ENCODE results near the gene SMPD4.
A peak's percentile ranks its signal among the peaks of the same experiment; 100 is the strongest.
"Not testable (repeated sequence)": the region's sequence is repeated elsewhere in the genome, so short reads cannot be mapped to it uniquely, and the experiment has no call there.

Gene SMPD4

GRCh38 chr2:130185896-130186295, 4.5 kb upstream of the SMPD4 start:
- DNase-seq, result no peak

- no peak for DNase-seq
These were observed 4.0 kb upstream of the SMPD4 start for GRCh38 chr2:130185436-130185835.

GRCh38 chr2:130183512-130184373, 2.3 kb upstream of the SMPD4 start:
- DNase-seq, result no peak

GRCh38 chr2:130182826-130183511, 1.6 kb upstream of the SMPD4 start:
- not testable (repeated sequence) for DNase-seq

- DNase-seq, result peak; percentile 60
These were observed 679 bp upstream of the SMPD4 start, which contains the start of gene MZT2B for GRCh38 chr2:130181880-130182682. TSS of gene MZT2B (plus strand) at chr2:130182262. CDS start at chr2:130182283, 21 bp downstream.

- DNase-seq, result not testable (repeated sequence)
These were observed 738 bp downstream of the SMPD4 start for GRCh38 chr2:130180404-130181324.

GRCh38 chr2:130174866-130175265, 6.5 kb downstream of the SMPD4 start:
- DNase-seq, result not testable (repeated sequence)

- no peak for DNase-seq
These were observed 11.5 kb downstream of the SMPD4 start for GRCh38 chr2:130169896-130170295.

GRCh38 chr2:130169163-130169562, 12.2 kb downstream of the SMPD4 start:
- not testable (repeated sequence) for DNase-seq

GRCh38 chr2:130166611-130167010, 14.8 kb downstream of the SMPD4 start:
- DNase-seq, result not testable (repeated sequence)

- no peak for DNase-seq
These were observed 15.9 kb downstream of the SMPD4 start for GRCh38 chr2:130165293-130166016.

- no peak for DNase-seq
These were observed 18.4 kb downstream of the SMPD4 start for GRCh38 chr2:130162968-130163367.

- not testable (repeated sequence) for DNase-seq
These were observed 18.9 kb downstream of the SMPD4 start for GRCh38 chr2:130162486-130162885.

GRCh38 chr2:130160838-130161705, 20.3 kb downstream of the SMPD4 start:
- DNase-seq, result not testable (repeated sequence)

- DNase-seq, result no peak
These were observed 21.3 kb downstream of the SMPD4 start for GRCh38 chr2:130160131-130160530.

GRCh38 chr2:130159376-130159775, 22.0 kb downstream of the SMPD4 start:
- DNase-seq, result not testable (repeated sequence)

- no peak for DNase-seq
These were observed 22.8 kb downstream of the SMPD4 start for GRCh38 chr2:130158631-130159030.

GRCh38 chr2:130157825-130158514, 23.4 kb downstream of the SMPD4 start:
- DNase-seq, result not testable (repeated sequence)

GRCh38 chr2:130157354-130157753, 24.0 kb downstream of the SMPD4 start:
- not testable (repeated sequence) for DNase-seq

GRCh38 chr2:130156624-130157004, 24.8 kb downstream of the SMPD4 start:
- DNase-seq, result no peak
